Measurements from ENCODE around the gene MYO18A.
A peak's percentile ranks its signal among the peaks of the same experiment; 100 is the strongest.
"Not testable (repeated sequence)": the region's sequence is repeated elsewhere in the genome, so short reads cannot be mapped to it uniquely, and the experiment has no call there.

MYO18A gene, protein sequence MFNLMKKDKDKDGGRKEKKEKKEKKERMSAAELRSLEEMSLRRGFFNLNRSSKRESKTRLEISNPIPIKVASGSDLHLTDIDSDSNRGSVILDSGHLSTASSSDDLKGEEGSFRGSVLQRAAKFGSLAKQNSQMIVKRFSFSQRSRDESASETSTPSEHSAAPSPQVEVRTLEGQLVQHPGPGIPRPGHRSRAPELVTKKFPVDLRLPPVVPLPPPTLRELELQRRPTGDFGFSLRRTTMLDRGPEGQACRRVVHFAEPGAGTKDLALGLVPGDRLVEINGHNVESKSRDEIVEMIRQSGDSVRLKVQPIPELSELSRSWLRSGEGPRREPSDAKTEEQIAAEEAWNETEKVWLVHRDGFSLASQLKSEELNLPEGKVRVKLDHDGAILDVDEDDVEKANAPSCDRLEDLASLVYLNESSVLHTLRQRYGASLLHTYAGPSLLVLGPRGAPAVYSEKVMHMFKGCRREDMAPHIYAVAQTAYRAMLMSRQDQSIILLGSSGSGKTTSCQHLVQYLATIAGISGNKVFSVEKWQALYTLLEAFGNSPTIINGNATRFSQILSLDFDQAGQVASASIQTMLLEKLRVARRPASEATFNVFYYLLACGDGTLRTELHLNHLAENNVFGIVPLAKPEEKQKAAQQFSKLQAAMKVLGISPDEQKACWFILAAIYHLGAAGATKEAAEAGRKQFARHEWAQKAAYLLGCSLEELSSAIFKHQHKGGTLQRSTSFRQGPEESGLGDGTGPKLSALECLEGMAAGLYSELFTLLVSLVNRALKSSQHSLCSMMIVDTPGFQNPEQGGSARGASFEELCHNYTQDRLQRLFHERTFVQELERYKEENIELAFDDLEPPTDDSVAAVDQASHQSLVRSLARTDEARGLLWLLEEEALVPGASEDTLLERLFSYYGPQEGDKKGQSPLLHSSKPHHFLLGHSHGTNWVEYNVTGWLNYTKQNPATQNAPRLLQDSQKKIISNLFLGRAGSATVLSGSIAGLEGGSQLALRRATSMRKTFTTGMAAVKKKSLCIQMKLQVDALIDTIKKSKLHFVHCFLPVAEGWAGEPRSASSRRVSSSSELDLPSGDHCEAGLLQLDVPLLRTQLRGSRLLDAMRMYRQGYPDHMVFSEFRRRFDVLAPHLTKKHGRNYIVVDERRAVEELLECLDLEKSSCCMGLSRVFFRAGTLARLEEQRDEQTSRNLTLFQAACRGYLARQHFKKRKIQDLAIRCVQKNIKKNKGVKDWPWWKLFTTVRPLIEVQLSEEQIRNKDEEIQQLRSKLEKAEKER (N-terminal part only)

DNA sequence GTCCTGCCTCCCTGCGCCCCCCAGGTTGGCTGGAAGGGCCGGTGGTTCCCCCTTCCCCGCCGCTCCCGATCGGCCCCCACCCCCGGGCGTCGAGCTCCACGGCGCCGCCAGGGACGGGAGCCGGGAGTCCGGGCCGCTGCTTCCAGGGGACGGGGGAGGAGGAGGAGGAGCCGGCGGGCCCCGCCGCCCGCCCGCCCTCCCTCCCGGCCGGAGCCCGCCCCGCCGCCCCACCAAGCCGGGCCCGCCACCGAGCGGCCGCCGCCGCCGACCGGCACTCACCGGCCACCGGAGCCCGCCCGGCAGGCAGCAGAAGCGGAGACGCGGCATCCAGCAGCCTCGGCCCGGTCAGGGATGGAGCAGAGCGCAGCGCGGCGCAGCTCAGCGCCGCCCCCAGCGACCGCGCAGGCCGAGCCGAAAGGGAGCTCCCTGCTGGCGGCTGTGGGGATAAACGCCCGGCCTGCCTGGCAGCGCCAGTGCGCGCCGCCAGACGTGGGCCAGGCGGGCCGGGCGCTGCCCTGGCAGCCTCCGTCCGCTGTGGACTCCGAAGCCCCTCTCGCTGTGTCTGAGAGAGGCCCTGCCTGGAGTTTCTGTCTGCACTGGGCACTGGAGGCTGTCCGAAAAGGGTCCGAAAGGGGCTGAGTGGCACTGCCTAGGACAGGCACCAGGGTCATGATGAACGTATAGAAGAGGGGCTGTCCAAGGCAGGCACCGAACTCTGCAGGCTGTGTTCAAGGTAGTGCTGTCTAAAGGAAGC, at the start of gene MYO18A:
TSS of gene MYO18A (minus strand) at position 365 of the 754 bp plus-strand sequence. CDS start 13,458 bp downstream, outside the sequence.
- FAIRE-seq (peak; percentile 75), DNase-seq (ENCODE audit: insufficient read length, low spot score) (peak; percentile 88)

DNA sequence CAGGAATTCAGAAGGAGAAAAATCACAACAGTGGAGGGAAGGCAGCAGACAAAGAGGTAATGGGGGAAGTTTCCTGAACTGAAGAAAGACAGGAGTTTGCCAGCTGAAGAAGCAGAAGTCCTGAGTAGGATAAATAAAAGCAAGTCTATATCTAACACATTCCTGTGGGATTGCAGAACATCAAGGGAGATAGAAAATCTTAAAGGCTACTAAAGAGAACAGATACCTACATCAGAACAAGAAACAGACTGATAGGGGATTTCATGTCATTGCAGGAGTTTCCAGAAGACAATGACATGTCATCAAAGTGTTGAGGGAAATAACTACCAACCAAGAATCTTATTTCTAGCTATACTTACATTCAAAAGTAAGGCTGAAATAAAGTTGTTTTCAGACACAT, 45.2 kb upstream of the MYO18A start:
- FAIRE-seq = no peak

DNA sequence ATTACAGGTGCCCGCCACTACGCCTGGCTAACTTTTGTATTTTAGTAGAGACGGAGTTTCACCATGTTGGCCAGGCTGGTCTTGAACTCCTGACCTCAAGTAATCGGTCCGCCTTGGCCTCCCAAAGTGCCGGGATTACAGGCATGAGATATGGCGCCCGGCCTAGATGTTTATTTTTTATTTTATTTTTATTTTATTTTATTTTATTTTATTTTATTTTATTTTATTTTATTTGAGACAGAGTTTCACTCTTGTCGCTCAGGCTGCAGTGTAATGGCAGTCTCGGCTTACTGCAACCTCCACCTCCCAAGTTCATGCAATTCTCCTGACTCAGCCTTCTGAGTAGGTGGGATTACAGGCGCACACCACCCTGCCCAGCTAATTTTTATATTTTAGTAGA, 41.1 kb upstream of the MYO18A start:
- not testable (repeated sequence) for FAIRE-seq; DNase-seq (ENCODE audit: insufficient read length, low spot score)

More for the DNA sequence above, 45.2 kb upstream of the MYO18A start:
- DNase-seq (ENCODE audit: insufficient read length, low spot score) = no peak

- DNase-seq (ENCODE audit: insufficient read length, low spot score) = peak; percentile 91
- FAIRE-seq = peak; percentile 79
Observed at GRCh38 chr17:29219378-29220047, 39.3 kb upstream of the MYO18A start.

GRCh38 chr17:29216856-29217255, 36.7 kb upstream of the MYO18A start:
- FAIRE-seq (no peak), DNase-seq (ENCODE audit: insufficient read length, low spot score) (no peak)

DNA sequence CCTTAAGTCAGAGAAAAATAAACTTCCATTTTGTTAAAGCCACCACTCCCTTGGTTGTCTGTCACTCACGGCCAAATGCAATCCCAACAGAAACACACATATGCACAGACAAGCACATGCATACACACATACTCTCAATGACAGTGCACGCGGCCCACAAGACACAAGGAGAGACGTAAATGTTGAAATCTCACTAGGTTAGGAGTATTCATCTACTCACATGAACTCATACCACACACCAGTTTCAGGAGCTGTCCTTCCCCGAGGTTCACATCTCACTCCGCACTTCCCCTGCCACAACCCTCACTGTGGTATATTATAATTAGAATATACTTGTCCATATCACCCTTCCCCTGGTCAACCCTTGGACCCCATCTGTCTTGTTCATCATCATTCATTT, 36.0 kb upstream of the MYO18A start:
- no peak for FAIRE-seq

DNA sequence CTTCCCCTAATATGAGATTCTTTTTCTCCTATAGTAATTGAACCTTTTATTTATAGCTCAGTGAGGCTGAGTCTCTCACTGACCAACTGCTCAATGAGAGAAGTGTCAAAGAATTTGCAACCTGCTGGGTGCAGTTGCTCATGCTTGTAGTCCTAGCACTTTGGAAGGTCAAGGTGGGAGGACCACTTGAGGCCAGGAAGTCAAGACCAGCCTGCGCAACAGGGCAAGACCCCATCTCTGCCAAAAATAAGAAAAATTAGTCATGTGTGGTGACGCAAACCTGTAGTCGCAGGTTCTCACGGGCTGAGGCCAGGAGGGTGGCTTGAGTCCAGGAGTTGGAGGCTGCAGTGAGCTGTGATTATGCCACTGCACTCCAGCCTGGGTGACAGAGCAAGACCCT, 35.5 kb upstream of the MYO18A start:
- FAIRE-seq (no peak), DNase-seq (ENCODE audit: insufficient read length, low spot score) (no peak)

More for the DNA sequence above, 36.0 kb upstream of the MYO18A start:
- no peak for DNase-seq (ENCODE audit: insufficient read length, low spot score)

GRCh38 chr17:29215174-29215573, 35.0 kb upstream of the MYO18A start:
- no peak for DNase-seq (ENCODE audit: insufficient read length, low spot score)
- FAIRE-seq = no peak

DNA sequence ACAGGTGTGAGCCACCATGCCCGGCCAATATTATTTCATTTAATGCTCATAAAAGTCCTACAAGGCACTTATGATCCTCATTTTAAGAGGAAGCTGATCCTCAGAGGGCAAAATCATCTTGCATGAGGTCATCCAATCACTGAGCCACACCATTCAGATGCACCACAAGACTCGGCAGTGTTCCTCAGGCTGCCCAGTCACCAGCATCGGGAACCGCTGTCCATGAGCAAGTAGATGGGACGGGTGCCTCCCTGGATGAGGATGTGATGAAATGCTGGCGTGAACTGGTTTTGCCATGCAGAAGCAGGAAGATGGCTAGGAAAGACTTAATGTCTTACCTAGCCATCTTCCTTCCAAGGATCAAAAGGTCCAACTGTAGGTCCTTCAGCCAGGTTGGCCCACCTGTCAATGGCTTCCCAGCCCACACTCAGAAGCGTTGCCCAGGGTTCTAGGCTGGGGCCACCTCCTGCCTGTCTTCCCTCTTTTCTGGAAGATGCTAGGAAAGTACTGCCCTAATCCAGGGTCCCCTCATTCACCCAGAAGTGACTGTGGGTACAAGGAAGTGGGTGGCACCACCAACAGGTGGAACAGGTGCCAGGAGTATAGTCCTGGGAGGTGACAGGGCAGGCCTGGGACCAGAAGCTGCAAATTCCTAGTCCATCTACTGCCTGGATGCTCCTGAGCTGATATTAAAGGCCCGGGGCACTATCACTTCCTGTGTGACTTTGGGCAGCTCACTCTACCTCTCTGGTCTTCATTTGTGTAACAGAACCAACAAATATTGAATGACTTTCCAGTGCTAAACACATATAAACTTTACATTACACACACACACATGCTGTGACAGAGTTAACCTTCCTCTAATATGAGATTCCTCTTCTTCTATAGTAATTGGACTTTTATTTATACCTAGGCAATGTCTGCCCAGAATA, 34.3 kb upstream of the MYO18A start:
- peak; percentile 67 for FAIRE-seq

GRCh38 chr17:29212681-29213121, 32.5 kb upstream of the MYO18A start:
- no peak for DNase-seq (ENCODE audit: insufficient read length, low spot score)

More for the DNA sequence above, 34.3 kb upstream of the MYO18A start:
- DNase-seq (ENCODE audit: insufficient read length, low spot score) = no peak

DNA sequence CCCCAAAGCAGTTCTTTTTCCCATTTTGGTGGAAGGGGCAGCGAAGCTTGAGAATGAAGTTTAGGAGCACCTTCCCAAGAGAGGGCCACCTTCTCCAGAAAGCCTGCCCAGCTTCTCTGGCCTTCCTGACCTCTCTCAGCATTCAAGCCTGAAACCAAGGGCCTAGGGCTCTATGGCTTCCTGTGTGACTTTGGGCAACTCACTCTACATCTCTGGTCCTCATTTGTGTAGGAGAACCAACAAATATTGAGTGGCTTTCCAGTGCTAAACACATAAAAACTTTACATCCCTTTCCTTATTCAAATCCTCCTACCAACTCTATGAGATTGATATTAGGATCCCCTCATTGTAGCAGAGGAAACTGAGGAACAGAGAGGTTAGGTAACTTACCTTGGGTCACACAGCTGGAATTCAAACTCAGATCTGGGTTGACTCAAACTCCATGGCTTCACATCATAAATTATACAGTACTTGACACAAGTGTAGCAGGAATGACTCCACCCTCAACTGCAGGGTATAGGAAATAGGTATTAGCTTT, 32.0 kb upstream of the MYO18A start:
- no peak for DNase-seq (ENCODE audit: insufficient read length, low spot score)
- no peak for FAIRE-seq

More at GRCh38 chr17:29212681-29213121, 32.5 kb upstream of the MYO18A start:
- FAIRE-seq = no peak

DNA sequence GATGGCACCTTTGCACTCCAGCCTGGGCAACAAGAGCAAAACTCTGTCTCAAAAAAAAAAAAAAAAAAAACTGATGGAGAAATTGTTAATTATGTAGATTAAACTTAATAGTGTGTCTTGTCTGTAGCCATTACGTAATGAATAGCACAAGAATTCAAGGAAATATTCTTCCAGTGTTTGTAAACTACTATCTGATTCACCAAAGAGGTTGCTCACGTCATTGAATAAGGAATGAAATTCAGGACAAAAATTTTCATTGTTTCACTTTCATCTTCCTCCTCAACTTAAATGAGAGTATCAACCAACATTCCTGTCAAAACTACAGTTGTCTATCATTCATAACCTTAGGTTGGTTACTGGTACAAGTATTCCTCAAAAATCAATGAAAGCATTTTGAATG, 30.7 kb upstream of the MYO18A start:
- DNase-seq (ENCODE audit: insufficient read length, low spot score) (no peak), FAIRE-seq (no peak)

- FAIRE-seq (no peak), DNase-seq (ENCODE audit: insufficient read length, low spot score) (no peak)
Observed at GRCh38 chr17:29209073-29209472, 28.9 kb upstream of the MYO18A start.

DNA sequence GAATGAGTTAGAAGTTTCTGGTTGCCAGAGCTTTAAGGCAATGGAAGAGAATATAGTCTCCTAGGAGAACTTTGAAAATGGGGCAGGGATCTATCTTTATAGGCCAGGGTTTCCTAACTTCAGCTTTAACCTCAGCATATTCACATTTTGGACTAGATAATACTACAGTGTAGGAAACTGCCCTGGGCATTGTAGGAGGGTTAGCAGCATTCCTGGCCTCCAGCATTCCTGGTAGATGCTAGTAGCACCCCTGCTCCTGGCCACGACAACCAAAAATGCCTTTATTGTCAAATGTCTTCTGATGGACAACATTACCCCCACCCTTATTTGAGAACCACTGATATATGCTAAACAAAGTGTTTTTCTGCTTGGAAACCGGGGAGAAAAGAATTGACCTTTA, 27.8 kb upstream of the MYO18A start:
- no peak for FAIRE-seq
- no peak for DNase-seq (ENCODE audit: insufficient read length, low spot score)

- DNase-seq (ENCODE audit: insufficient read length, low spot score) = no peak
- no peak for FAIRE-seq
Observed at GRCh38 chr17:29205047-29205446, 24.8 kb upstream of the MYO18A start.

GRCh38 chr17:29204068-29204804, 24.0 kb upstream of the MYO18A start:
- not testable (repeated sequence) for FAIRE-seq

More at GRCh38 chr17:29204068-29204804, 24.0 kb upstream of the MYO18A start:
- DNase-seq (ENCODE audit: insufficient read length, low spot score) = not testable (repeated sequence)
